ENCODE results near the gene EEF2K.

EEF2K gene

GRCh38 chr16:22315979-22316378 lies 109.9 kb downstream of the EEF2K start:
- H3K4me3 ChIP-seq (replicated peaks; ENCODE audit: low read depth, low read length), result no peak overlapping the region
- TF ChIP-seq CTCF (IDR thresholded peaks at IDR 0.05; ENCODE audit: low read depth, low read length, missing control alignments), result no peak
- DNase-seq (ENCODE audit: extremely low read depth, low read depth), result no peak

DNA sequence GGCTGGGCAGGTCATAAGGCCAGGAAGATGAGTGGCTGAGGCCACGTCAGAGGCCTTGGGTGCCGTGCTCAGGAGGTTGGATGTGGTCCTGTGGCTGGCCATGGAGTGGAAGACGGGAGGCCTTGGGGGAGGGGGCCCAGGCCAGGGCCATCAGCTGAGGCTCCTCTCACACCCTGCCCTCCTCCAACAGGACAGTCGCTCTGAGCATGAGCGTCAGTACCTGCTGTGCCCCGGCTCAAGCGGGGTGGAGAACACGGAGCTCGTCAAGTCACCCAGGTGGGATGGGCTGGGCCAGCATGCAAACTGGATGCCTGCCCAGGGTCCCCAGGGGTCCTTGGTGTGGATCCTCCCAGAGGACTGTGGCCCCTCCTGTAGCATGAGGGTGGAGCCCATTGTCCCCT lies 110.3 kb downstream of the EEF2K start:
- DNase-seq (ENCODE audit: extremely low read depth, low read depth), result no peak
- no peak overlapping the region for H3K4me3 ChIP-seq (replicated peaks; ENCODE audit: low read depth, low read length)
- TF ChIP-seq CTCF (IDR thresholded peaks at IDR 0.05; ENCODE audit: low read depth, low read length, missing control alignments), result no peak

DNA sequence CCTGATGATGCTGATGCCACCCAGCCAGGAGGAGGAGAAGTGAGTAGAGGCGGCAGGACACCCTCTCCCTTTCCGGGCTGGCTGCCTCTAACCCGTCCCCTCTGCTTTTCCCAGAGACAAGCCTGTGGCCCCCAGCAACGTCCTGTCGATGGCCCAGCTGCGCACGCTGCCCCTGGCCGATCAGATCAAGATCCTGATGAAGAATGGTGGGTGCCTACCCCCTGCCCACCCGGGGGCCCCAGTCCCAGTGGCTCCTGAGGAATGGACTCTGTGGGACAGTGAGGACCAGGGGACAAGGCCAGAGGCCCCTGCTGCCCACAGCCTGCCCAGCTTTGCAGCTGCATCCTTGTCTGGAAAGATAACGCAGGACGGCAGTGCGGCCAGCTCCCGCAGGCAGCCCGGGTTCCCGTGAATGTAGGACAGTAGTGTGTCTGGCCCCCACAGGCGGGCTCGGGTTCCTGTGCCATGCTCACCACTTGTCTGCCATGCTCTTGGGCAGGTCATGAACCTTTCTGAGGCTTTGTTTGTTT lies 111.0 kb downstream of the EEF2K start:
- no peak for TF ChIP-seq CTCF (IDR thresholded peaks at IDR 0.05; ENCODE audit: low read depth, low read length, missing control alignments)
- no peak overlapping the region for H3K4me3 ChIP-seq (replicated peaks; ENCODE audit: low read depth, low read length)
- no peak for DNase-seq (ENCODE audit: extremely low read depth, low read depth)

GRCh38 chr16:22317625-22318024 lies 111.5 kb downstream of the EEF2K start:
- no peak for DNase-seq (ENCODE audit: extremely low read depth, low read depth)
- no peak overlapping the region for H3K4me3 ChIP-seq (replicated peaks; ENCODE audit: low read depth, low read length)
- TF ChIP-seq CTCF (IDR thresholded peaks at IDR 0.05; ENCODE audit: low read depth, low read length, missing control alignments), result no peak

GRCh38 chr16:22318690-22319358 lies 112.7 kb downstream of the EEF2K start:
- no peak overlapping the region for H3K4me3 ChIP-seq (replicated peaks; ENCODE audit: low read depth, low read length)
- no peak for DNase-seq (ENCODE audit: extremely low read depth, low read depth)
- TF ChIP-seq CTCF (IDR thresholded peaks at IDR 0.05; ENCODE audit: low read depth, low read length, missing control alignments), result peak; percentile 65

DNA sequence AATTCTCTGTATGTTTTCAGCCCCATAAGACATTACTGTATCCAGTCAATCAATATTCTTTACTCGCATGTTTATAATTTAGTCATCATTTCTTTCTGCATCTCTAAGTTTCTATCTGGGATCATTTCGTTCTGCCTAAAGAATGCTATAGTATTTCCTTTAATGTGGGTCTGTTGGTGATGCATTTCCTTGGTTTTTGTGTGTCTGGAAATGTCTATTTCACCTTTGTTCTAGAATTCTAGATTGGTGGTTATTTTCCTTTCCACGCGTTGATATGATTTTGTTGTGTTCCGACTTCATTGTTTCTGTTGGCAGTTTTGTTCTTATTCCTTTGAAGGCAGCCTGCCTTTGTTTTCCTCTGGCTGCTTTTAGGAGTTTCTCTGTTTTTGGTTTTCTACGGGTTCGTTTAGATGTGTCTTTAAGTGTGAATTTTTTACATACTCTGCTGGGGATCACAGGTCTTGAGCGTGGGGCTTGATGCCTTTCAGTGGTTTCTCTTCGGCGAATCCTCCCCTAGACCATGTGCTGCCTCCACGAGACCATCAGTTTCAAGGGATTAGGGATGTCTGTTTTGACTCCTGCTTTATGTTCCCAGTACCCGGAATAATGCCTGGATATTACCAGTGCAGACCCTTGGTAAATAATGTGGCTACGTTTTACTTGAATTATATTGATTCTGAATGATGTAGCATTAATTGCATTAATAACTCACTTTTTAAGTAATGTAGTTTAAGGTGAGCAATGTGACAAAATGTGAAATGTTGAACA lies 114.7 kb downstream of the EEF2K start:
- H3K4me3 ChIP-seq (replicated peaks; ENCODE audit: low read depth, low read length), result no peak overlapping the region
- DNase-seq (ENCODE audit: extremely low read depth, low read depth), result no peak
- no peak for TF ChIP-seq CTCF (IDR thresholded peaks at IDR 0.05; ENCODE audit: low read depth, low read length, missing control alignments)
